ENCODE data around the gene S100Z.
A peak's percentile ranks its signal among the peaks of the same experiment; 100 is the strongest.

S100Z gene

GRCh38 chr5:76953551-76954382, 104.0 kb downstream of the S100Z start:
- no peak for FAIRE-seq

DNA sequence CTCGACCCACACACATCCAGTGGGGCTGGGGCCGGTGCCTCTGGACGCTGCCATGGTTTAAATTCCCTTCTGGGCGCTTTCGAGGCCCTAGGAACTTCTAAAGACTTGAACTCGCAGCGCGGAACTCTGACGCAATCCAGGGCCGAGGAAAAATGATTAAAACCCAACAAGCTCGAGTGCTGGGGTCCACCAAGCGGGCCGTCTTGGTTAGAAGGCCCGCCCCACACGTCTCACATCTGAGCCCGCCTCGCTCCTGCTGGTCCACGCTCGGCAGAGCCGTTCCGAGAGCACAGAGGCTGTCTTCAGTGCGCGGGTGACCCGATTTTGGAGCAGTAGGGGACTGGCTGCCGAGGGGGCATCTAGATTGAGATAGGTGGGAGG, 104.6 kb downstream of the S100Z start:
- no peak for FAIRE-seq

- no peak for FAIRE-seq
Observed at GRCh38 chr5:76956033-76956432, 106.2 kb downstream of the S100Z start.

GRCh38 chr5:76958991-76959767, 109.4 kb downstream of the S100Z start:
- peak; percentile 66 for FAIRE-seq

- no peak for FAIRE-seq
Observed at GRCh38 chr5:76960004-76960625, 110.3 kb downstream of the S100Z start.

DNA sequence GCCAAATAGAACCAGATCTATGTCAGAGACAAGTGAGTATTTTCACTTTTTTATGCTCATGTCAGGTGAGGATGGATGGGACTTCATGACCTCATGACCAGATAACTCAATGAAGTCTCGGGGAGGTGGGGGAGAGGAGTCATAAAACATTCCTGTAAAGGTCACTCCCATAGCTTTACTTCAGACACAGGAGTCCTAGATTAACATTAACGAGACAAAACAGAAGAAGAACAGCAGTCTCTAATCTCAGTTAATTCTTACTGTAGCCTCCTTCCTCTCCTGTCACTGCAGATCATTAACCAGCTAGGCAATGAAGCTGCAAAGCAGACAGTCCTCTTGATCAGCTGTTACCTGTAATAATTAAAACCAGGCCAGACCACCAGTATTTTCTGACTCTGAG, 114.2 kb downstream of the S100Z start:
- no peak for FAIRE-seq
